GM23248 (cell line): ENCODE data around the gene ITGAL.

ENCODE experiments used
- EZH2 ChIP-seq: fragments of 200-600 bp; sonication (generic); IDR thresholded peaks from 2 replicates; pipeline ENCODE4 v1.6.1; 2018; ENCODE audit warnings: antibody characterized with exemption, mild to moderate bottlenecking; ENCODE audit not compliant: insufficient read depth, poor library complexity, severe bottlenecking
- EZH2phosphoT487 ChIP-seq: fragments of 200-600 bp; sonication (generic); IDR thresholded peaks from 2 replicates; pipeline ENCODE4 v1.6.1; 2018; ENCODE audit warnings: antibody characterized with exemption, moderate library complexity, mild to moderate bottlenecking, low read depth; ENCODE audit not compliant: insufficient read depth

DNA sequence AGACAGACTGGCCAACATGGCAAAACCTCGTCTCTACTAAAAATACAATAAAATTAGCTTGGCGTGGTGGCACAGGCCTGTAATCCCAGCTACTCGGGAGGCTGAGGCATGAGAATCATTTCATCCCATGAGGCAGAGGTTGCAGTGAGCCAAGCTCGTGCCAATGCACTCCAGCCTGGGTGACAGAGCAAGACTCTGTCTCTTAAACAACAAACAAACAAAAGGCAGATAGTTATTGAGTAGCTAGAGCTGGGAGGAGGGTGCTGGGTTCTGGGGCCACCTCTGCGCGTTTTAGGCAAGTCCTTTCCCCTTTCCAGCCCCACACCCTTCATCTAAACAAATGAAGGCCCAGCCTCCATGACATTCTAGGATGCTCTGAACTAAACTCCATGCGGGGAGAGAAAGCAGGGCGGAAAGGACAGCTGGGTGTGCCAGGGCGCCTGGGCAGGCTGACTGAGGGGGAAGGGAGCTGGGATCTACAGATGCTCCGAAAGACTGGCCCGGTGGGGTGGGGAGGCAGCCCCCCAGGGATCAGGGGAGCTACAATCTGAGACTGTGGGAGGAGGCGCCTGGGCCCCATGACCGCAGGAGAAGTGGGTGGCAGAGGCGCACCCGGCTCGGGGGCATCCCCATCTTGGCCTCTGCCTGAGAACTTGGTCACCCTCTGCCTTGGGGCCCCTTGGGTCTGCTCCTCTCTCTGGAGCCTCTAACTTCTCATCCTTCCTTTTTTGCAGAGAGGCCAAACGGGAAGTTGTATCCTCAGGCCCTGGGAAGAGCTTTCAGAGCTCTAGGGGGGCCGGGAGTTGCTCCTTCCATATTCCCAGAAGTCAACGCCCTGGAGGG lies 910 bp downstream of the ITGAL start:
- TF ChIP-seq EZH2 (no peak), EZH2phosphoT487 (no peak)
